ENCODE data around the gene ZNF26. TPM values are rescaled to one million over a fixed set of nuclear protein-coding genes. Genes with fewer than 3 reads are reported as not detected.

The ZNF26 gene
- total and polyA plus RNA-seq, 10 of the 15 experiments (the other 5 are each of a cell fraction or from before 2014, with no cell fraction given): 1.00 to 17.1 (median 10.5) TPM

GRCh38 chr12:132986885-132987225 lies 688 bp downstream of the ZNF26 start:
- ATAC-seq (peak; percentile 39), FAIRE-seq (no peak), DNase-seq (ENCODE audit: low read depth, low spot score) (no peak)
- Histone ChIP-seq H3K4me1 (ENCODE audit: control insufficient read depth, insufficient read depth, low read length) (peaks cover 4% of the 10 kb centered on the region; the same call in 1 of the 2 replicates), H4K20me1 (ENCODE audit: control insufficient read depth, insufficient read depth) (no peaks in the 10 kb centered on the region), H3K4me2 (ENCODE audit: control insufficient read depth, insufficient read depth) (peak overlapping the region; percentile 95), H3K27ac (ENCODE audit: control insufficient read depth, insufficient read depth) (peak overlapping the region; percentile 82), H3K79me2 (ENCODE audit: control insufficient read depth, insufficient read depth, low read length) (peaks cover 18% of the 10 kb centered on the region), H3K9ac (ENCODE audit: control insufficient read depth, insufficient read depth, low read length) (peak overlapping the region; percentile 87), H3K27me3 (replicated peaks in 1 of 2; ENCODE audit: control insufficient read depth in 2 of 2, insufficient read depth in 2 of 2, low read length in 1 of 2) (no peaks in the 10 kb centered on the region), H2AFZ (ENCODE audit: control insufficient read depth, low read depth, low read length) (peak overlapping the region; percentile 98), H3K36me3 (ENCODE audit: control insufficient read depth in 2 of 2, insufficient read depth in 2 of 2, low read length in 1 of 2) (no peaks in the 10 kb centered on the region), H3K9me3 (replicated peaks; ENCODE audit: control insufficient read depth, insufficient read depth, low read length) (peaks cover 14% of the 10 kb centered on the region; the same call in 2 of the 3 replicates), H3K4me3 (peak overlapping the region; percentile 83)
- CTCF ChIA-PET: interaction anchor here (0.6 to 1.7 kb wide), 5 partner anchors 11 to 216 kb away, joined by 3 to 7 read pairs (median 3); partner anchors contain the start of gene ZNF268
- POLR2A ChIA-PET: interaction anchor here (1.0 to 2.1 kb wide), 2 partner anchors 58 to 194 kb away, joined by 3 to 9 read pairs; partner anchors contain the start of gene ZNF268
- in situ Hi-C loops (cut with MboI): loop anchor here (5.0 kb wide), 1 partner anchor 95 kb away; the partner anchor contains the start of gene ZNF140
- intact Hi-C loops (cut with micrococcal nuclease; ENCODE audit: unreplicated experiment): loop anchor here (1.0 to 2.0 kb wide), 2 partner anchors 50 to 93 kb away; partner anchors contain the start of genes ZNF140 and ZNF84
- SMC1A ChIA-PET (ENCODE audit: uncharacterized antibody, unreplicated experiment): interaction anchor here (1.3 to 2.7 kb wide), 5 partner anchors 9 to 194 kb away, joined by 3 to 8 read pairs (median 6); partner anchors contain the start of genes GOLGA3 and ZNF268
- TF ChIP-seq MTA2 (IDR thresholded peaks at IDR 0.05; ENCODE audit: low read depth) (no peak), EZH2 (IDR thresholded peaks at IDR 0.05; ENCODE audit: borderline replicate concordance, control insufficient read depth, low read depth, low read length) (no peak), SPI1 (IDR thresholded peaks at IDR 0.05; ENCODE audit: borderline replicate concordance, insufficient read depth, low read depth, low read length) (peak; percentile 17; the same call in 1 of the 2 replicates), KAT2A (conservative IDR thresholded peaks at IDR 0.05; ENCODE audit: control insufficient read depth, low read depth, low read length) (no peak), SREBF1 (IDR thresholded peaks at IDR 0.05; ENCODE audit: low read length) (no peak), DPF2 (IDR thresholded peaks at IDR 0.05) (0 out of 2 replicates have a peak, but pooled peaks have one; percentile 3), HDAC2 (IDR thresholded peaks at IDR 0.05) (no peak), ETV6 (conservative IDR thresholded peaks at IDR 0.05 in 1 of 2, IDR thresholded peaks at IDR 0.05 in 1 of 2; ENCODE audit: borderline replicate concordance in 1 of 2, low read depth in 1 of 2) (no peak), SUPT20H (IDR thresholded peaks at IDR 0.05; ENCODE audit: borderline replicate concordance, control insufficient read depth, low read depth, low read length) (no peak)
- RAD21 ChIA-PET (ENCODE audit: unreplicated experiment): interaction anchor here (1.1 to 2.3 kb wide), 4 partner anchors 31 to 194 kb away, joined by 3 to 8 read pairs (median 6); partner anchors contain the start of genes ZNF268, ZNF605 and ZNF84
- WGBS (ENCODE audit: insufficient coverage, insufficient replicate concordance, low lambda C conversion rate, missing lambda C conversion rate): 17% methylated on average over 11 of the region's 11 CpGs
- no TSS peak for BruUV-seq (replicated peaks)
